GM18505 (cell line): ENCODE results near the gene PIGA.

Source experiments
- ATAC-seq: cut with Tn5 transposase; IDR thresholded peaks from one replicate; pipeline ENCODE4 v1.9.1; 2021; ENCODE audit not compliant: unreplicated experiment
- POLR2A ChIP-seq: IDR thresholded peaks from 4 replicates; pipeline ENCODE4 v1.6.1; 2011; ENCODE audit warnings: borderline replicate concordance; ENCODE audit not compliant: insufficient read depth, insufficient read length; ENCODE audit errors: extremely low read depth

The PIGA gene

GRCh38 chrX:15335135-15336022 lies at the start of gene PIGA:
Gene PIGA, minus strand, starts transcription at chrX:15335523. Its CDS starts 3,593 bp downstream, at chrX:15331930.
- peak; percentile 62 for TF ChIP-seq POLR2A
- ATAC-seq, result peak; percentile 99

GRCh38 chrX:15384304-15384703 lies 49.0 kb upstream of the PIGA start, which contains the start of gene VEGFD:
Gene VEGFD, minus strand, starts transcription at chrX:15384413. Its CDS starts 467 bp downstream, at chrX:15383946.
- ATAC-seq, result no peak
- TF ChIP-seq POLR2A, result no peak

GRCh38 chrX:15382813-15383212 lies 47.5 kb upstream of the PIGA start:
- TF ChIP-seq POLR2A, result no peak
- ATAC-seq, result no peak

- no peak for TF ChIP-seq POLR2A
- ATAC-seq, result no peak
Measured at GRCh38 chrX:15376956-15377355, 41.6 kb upstream of the PIGA start.

- no peak for ATAC-seq
- TF ChIP-seq POLR2A, result no peak
Measured at GRCh38 chrX:15373976-15374375, 38.7 kb upstream of the PIGA start.

GRCh38 chrX:15366506-15367352 lies 31.4 kb upstream of the PIGA start:
- TF ChIP-seq POLR2A, result no peak
- ATAC-seq, result no peak

GRCh38 chrX:15359701-15360100 lies 24.4 kb upstream of the PIGA start:
- no peak for TF ChIP-seq POLR2A
- ATAC-seq, result no peak

- TF ChIP-seq POLR2A, result no peak
- ATAC-seq, result no peak
Measured at GRCh38 chrX:15358533-15358932, 23.2 kb upstream of the PIGA start.

- ATAC-seq, result no peak
Measured at GRCh38 chrX:15356444-15356843, 21.1 kb upstream of the PIGA start.

GRCh38 chrX:15350329-15350996 lies 15.1 kb upstream of the PIGA start:
- no peak for TF ChIP-seq POLR2A
- no peak for ATAC-seq

More at GRCh38 chrX:15356444-15356843, 21.1 kb upstream of the PIGA start:
- no peak for TF ChIP-seq POLR2A

- ATAC-seq, result peak; percentile 65
Measured at GRCh38 chrX:15349046-15349445, 13.7 kb upstream of the PIGA start.

GRCh38 chrX:15345976-15346375 lies 10.7 kb upstream of the PIGA start:
- no peak for TF ChIP-seq POLR2A
- ATAC-seq, result no peak

More at GRCh38 chrX:15349046-15349445, 13.7 kb upstream of the PIGA start:
- TF ChIP-seq POLR2A, result no peak

GRCh38 chrX:15344106-15344505 lies 8.8 kb upstream of the PIGA start:
- ATAC-seq, result no peak
- no peak for TF ChIP-seq POLR2A
